OCI-LY3 (cell line): Measurements from ENCODE around the gene LMAN2.

ENCODE experiments used
- H2AFZ ChIP-seq: fragments of 200-600, 300-600 bp; shearing (Covaris generic); 2 replicates; pipeline ENCODE4 v1.6.0; 2014; ENCODE audit warnings: antibody characterized with exemption, low read depth, low read length
- H3K27ac ChIP-seq: fragments of 200-600, 300-600 bp; sonication (generic); 2 replicates; pipeline ENCODE4 v1.5.1; 2014; ENCODE audit warnings: mild to moderate bottlenecking, low read length, moderate library complexity, mixed read lengths
- H3K27me3 ChIP-seq: fragments of 200-600, 300-600 bp; sonication (generic); 2 replicates; pipeline ENCODE4 v1.6.1; 2014; ENCODE audit warnings: low read depth, low read length, mixed read lengths
- H3K36me3 ChIP-seq: fragments of 200-600, 300-600 bp; sonication (generic); replicated peaks from 2 replicates; pipeline ENCODE3; 2014; ENCODE audit warnings: low read depth, low read length, mixed read lengths
- H3K4me1 ChIP-seq: fragments of 300-600, 200-600 bp; sonication (generic); 2 replicates; pipeline ENCODE4 v1.6.1; 2014; ENCODE audit warnings: low read length, mixed read lengths
- H3K4me2 ChIP-seq: fragments of 200-600, 300-600 bp; sonication (generic); 2 replicates; pipeline ENCODE4 v1.6.1; 2014; ENCODE audit warnings: low read length, mixed read lengths
- H3K4me3 ChIP-seq: fragments of 300-600, 200-600 bp; sonication (generic); 2 replicates; pipeline ENCODE4 v1.5.1; 2014; ENCODE audit warnings: antibody characterized with exemption, mild to moderate bottlenecking, low read length, moderate library complexity
- H3K79me2 ChIP-seq: fragments of 300-600, 200-600 bp; shearing (Covaris generic); 2 replicates; pipeline ENCODE4 v1.6.1; 2014; ENCODE audit warnings: mild to moderate bottlenecking, low read length, mixed read lengths
- H3K9ac ChIP-seq: fragments of 300-600, 200-600 bp; shearing (Covaris generic); 2 replicates; pipeline ENCODE4 v1.6.0; 2014; ENCODE audit warnings: mild to moderate bottlenecking, low read length, moderate library complexity
- H3K9me3 ChIP-seq: fragments of 200-600, 300-600 bp; shearing (Covaris generic); 2 replicates; pipeline ENCODE4 v1.6.1; 2014; ENCODE audit warnings: low read length, mixed read lengths; ENCODE audit not compliant: insufficient read depth
- H4K20me1 ChIP-seq: fragments of 200-600, 300-600 bp; sonication (generic); 2 replicates; pipeline ENCODE4 v1.6.1; 2016; ENCODE audit warnings: low read length, mixed read lengths; ENCODE audit not compliant: insufficient read depth
- EZH2phosphoT487 ChIP-seq: fragments of 200-600 bp; shearing (Covaris generic); IDR thresholded peaks from 2 replicates; pipeline ENCODE4 v1.6.1; 2018; ENCODE audit warnings: antibody characterized with exemption, mixed run types, low read depth
- TF ChIP-seq, protein P1 (sequence below): fragments of 200-600, 300-600 bp; sonication (generic); IDR thresholded peaks from 2 replicates; pipeline ENCODE4 v1.5.1; 2014; ENCODE audit warnings: antibody characterized with exemption, low read length, low read depth

LMAN2 gene

DNA sequence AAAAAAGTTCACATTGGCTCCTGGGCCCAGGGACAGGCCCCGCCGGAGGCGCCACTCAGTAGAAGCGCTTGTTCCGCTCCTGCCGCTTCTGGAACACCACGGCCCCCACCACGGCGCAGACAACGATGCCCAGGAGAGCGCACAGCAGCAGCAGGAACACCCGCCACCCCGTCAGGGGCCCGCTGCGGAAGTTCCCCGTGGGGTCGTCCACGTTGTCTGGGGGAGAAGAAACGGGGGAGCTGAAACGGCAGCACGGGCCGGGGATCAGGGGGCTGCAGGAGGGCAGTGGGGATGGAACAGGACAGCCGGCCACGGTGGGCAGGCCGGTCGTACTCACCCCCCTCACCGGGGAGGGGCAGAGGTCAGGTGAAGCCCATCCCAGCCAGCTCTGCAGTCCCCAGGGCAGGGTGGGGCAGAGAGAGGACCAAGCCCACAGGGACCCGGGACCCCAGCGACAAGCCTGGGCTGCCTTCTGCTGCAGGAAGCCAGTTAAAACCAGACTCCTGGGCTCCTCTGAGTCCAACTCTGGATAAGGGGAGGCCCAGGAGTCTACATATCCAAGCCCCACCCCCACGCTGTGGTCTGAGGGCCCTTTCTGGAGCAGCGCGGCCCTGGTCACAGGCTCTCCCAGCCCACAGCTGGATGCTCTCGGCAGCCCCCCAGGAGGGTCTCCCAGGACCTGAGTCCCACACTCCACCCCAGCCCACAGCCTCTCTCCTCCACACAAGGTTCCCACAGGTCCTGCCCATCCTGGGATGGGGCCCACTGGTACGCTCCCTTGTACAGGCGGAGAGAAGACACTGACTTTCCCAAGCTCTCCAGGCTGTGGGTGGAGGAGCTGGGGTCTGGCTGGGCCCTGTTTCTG, 19.2 kb downstream of the LMAN2 start:
- no peak overlapping the region for H2AFZ ChIP-seq
- TF ChIP-seq EZH2phosphoT487 = no peak
- TF ChIP-seq, protein P1, sequence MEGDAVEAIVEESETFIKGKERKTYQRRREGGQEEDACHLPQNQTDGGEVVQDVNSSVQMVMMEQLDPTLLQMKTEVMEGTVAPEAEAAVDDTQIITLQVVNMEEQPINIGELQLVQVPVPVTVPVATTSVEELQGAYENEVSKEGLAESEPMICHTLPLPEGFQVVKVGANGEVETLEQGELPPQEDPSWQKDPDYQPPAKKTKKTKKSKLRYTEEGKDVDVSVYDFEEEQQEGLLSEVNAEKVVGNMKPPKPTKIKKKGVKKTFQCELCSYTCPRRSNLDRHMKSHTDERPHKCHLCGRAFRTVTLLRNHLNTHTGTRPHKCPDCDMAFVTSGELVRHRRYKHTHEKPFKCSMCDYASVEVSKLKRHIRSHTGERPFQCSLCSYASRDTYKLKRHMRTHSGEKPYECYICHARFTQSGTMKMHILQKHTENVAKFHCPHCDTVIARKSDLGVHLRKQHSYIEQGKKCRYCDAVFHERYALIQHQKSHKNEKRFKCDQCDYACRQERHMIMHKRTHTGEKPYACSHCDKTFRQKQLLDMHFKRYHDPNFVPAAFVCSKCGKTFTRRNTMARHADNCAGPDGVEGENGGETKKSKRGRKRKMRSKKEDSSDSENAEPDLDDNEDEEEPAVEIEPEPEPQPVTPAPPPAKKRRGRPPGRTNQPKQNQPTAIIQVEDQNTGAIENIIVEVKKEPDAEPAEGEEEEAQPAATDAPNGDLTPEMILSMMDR = no peak
- no peak overlapping the region for H3K27ac ChIP-seq
- H3K9me3 ChIP-seq = no peaks in the 10 kb centered on the region
- no peak overlapping the region for H3K9ac ChIP-seq
- H3K4me2 ChIP-seq = no peak overlapping the region
- H3K4me1 ChIP-seq = no peaks in the 10 kb centered on the region
- H3K4me3 ChIP-seq = no peak overlapping the region
- H3K36me3 ChIP-seq = peaks cover 42% of the 10 kb centered on the region
- no peaks in the 10 kb centered on the region for H4K20me1 ChIP-seq
- H3K27me3 ChIP-seq = no peaks in the 10 kb centered on the region
- H3K79me2 ChIP-seq = no peaks in the 10 kb centered on the region

- no peaks in the 10 kb centered on the region for H3K4me1 ChIP-seq
- H3K9ac ChIP-seq = no peak overlapping the region
- no peaks in the 10 kb centered on the region for H3K9me3 ChIP-seq
- H4K20me1 ChIP-seq = no peaks in the 10 kb centered on the region
- H3K4me3 ChIP-seq = no peak overlapping the region
- no peak overlapping the region for H3K4me2 ChIP-seq
- no peak overlapping the region for H2AFZ ChIP-seq
- no peaks in the 10 kb centered on the region for H3K27me3 ChIP-seq
- peaks cover 36% of the 10 kb centered on the region for H3K36me3 ChIP-seq
- TF ChIP-seq, protein P1 = no peak
- TF ChIP-seq EZH2phosphoT487 = no peak
- no peak overlapping the region for H3K27ac ChIP-seq
- no peaks in the 10 kb centered on the region for H3K79me2 ChIP-seq
These were observed 20.3 kb downstream of the LMAN2 start for GRCh38 chr5:177330991-177331842.

GRCh38 chr5:177329883-177330282, 21.6 kb downstream of the LMAN2 start:
- TF ChIP-seq, protein P1 = no peak
- no peak for TF ChIP-seq EZH2phosphoT487
- Histone ChIP-seq H3K9me3 (no peaks in the 10 kb centered on the region), H3K36me3 (peaks cover 26% of the 10 kb centered on the region), H2AFZ (no peak overlapping the region), H3K27ac (no peak overlapping the region), H3K27me3 (no peaks in the 10 kb centered on the region), H3K4me3 (no peak overlapping the region), H4K20me1 (no peaks in the 10 kb centered on the region), H3K9ac (no peak overlapping the region), H3K4me1 (no peaks in the 10 kb centered on the region), H3K4me2 (no peak overlapping the region), H3K79me2 (no peaks in the 10 kb centered on the region)
